H9 (cell line): ENCODE results near the gene UBE2L3. TPM values are rescaled to one million over a fixed set of nuclear protein-coding genes. Genes with fewer than 3 reads are reported as not detected.

ENCODE experiments used
- DNase-seq: peaks from one replicate; pipeline ENCODE4 v3.0.0-alpha.2; 2017
- H2AFZ ChIP-seq: one replicate; pipeline ENCODE4 v1.6.1; 2013; ENCODE audit warnings: mild to moderate bottlenecking, low read length, control low read depth, moderate library complexity
- H2AK5ac ChIP-seq: 2 replicates; pipeline ENCODE4 v1.6.1; 2013; ENCODE audit warnings: low read length, control low read depth, mixed read lengths; ENCODE audit not compliant: insufficient read length
- H2BK120ac ChIP-seq: one replicate; pipeline ENCODE4 v1.6.1; 2013; ENCODE audit warnings: low read depth, mild to moderate bottlenecking, low read length, control low read depth, inconsistent platforms; ENCODE audit not compliant: poor library complexity, severe bottlenecking
- H2BK12ac ChIP-seq: 2 replicates; pipeline ENCODE4 v1.6.1; 2013; ENCODE audit warnings: low read length, control low read depth, mixed read lengths, low read depth; ENCODE audit not compliant: insufficient read length
- H2BK15ac ChIP-seq: 2 replicates; pipeline ENCODE4 v1.6.1; 2013; ENCODE audit warnings: low read depth, low read length, control low read depth
- H2BK20ac ChIP-seq: one replicate; pipeline ENCODE4 v1.6.1; 2013; ENCODE audit warnings: low read depth, mild to moderate bottlenecking, low read length, control low read depth, inconsistent platforms; ENCODE audit not compliant: poor library complexity, severe bottlenecking
- H2BK5ac ChIP-seq: 2 replicates; pipeline ENCODE4 v1.6.1; 2013; ENCODE audit warnings: low read length, control low read depth, mixed read lengths; ENCODE audit not compliant: insufficient read length
- H3K14ac ChIP-seq: 2 replicates; pipeline ENCODE4 v1.6.1; 2013; ENCODE audit warnings: low read length, control low read depth; ENCODE audit not compliant: insufficient read depth
- H3K18ac ChIP-seq: 2 replicates; pipeline ENCODE4 v1.6.1; 2013; ENCODE audit warnings: low read depth, mild to moderate bottlenecking, mixed read lengths, low read length, control low read depth; ENCODE audit not compliant: insufficient read length
- H3K23ac ChIP-seq: 2 replicates; pipeline ENCODE4 v1.6.1; 2013; ENCODE audit warnings: low read length, control low read depth, mixed read lengths, low read depth; ENCODE audit not compliant: insufficient read length
- H3K23me2 ChIP-seq: 2 replicates; pipeline ENCODE4 v1.6.1; 2013; ENCODE audit warnings: low read depth, mild to moderate bottlenecking, mixed read lengths, low read length, control low read depth; ENCODE audit not compliant: insufficient read length, poor library complexity, severe bottlenecking
- H3K27ac ChIP-seq: 2 replicates; pipeline ENCODE4 v1.5.1; 2013; ENCODE audit warnings: low read length, control low read depth, mixed read lengths, low read depth; ENCODE audit not compliant: insufficient read length
- H3K27me3 ChIP-seq: 2 replicates; pipeline ENCODE4 v1.6.1; 2013; ENCODE audit warnings: low read length, control low read depth, inconsistent platforms; ENCODE audit not compliant: insufficient read depth
- H3K4ac ChIP-seq: 2 replicates; pipeline ENCODE4 v1.6.1; 2013; ENCODE audit warnings: low read depth, mild to moderate bottlenecking, control low read depth, inconsistent platforms, low read length, moderate library complexity
- H3K4me1 ChIP-seq: 2 replicates; pipeline ENCODE4 v1.6.1; 2013; ENCODE audit warnings: low read length, control low read depth, inconsistent platforms; ENCODE audit not compliant: insufficient read depth
- H3K4me2 ChIP-seq: 2 replicates; pipeline ENCODE4 v1.6.1; 2013; ENCODE audit warnings: low read length, control low read depth, mixed read lengths; ENCODE audit not compliant: insufficient read length, insufficient read depth
- H3K56ac ChIP-seq: 2 replicates; pipeline ENCODE4 v1.6.1; 2013; ENCODE audit warnings: low read depth, mild to moderate bottlenecking, mixed read lengths, low read length, control low read depth; ENCODE audit not compliant: insufficient read length
- H3K79me1 ChIP-seq: 2 replicates; pipeline ENCODE4 v1.6.1; 2013; ENCODE audit warnings: low read depth, mild to moderate bottlenecking, moderate library complexity, low read length, control low read depth, inconsistent platforms; ENCODE audit not compliant: insufficient read depth, poor library complexity, severe bottlenecking
- H3K79me2 ChIP-seq: 2 replicates; pipeline ENCODE4 v1.6.1; 2013; ENCODE audit warnings: low read length, control low read depth, inconsistent platforms; ENCODE audit not compliant: insufficient read depth
- H3K9ac ChIP-seq: 2 replicates; pipeline ENCODE4 v1.6.1; 2013; ENCODE audit warnings: low read length, control low read depth, mixed read lengths; ENCODE audit not compliant: insufficient read length; ENCODE audit errors: extremely low read depth
- H3K9me3 ChIP-seq: one replicate; pipeline ENCODE4 v1.6.1; 2013; ENCODE audit warnings: low read depth, low read length, inconsistent platforms; ENCODE audit not compliant: control insufficient read depth
- H3T11ph ChIP-seq: one replicate; pipeline ENCODE4 v1.6.1; 2013; ENCODE audit warnings: mild to moderate bottlenecking, low read length, control low read depth, inconsistent platforms
- H4K20me1 ChIP-seq: one replicate; pipeline ENCODE4 v1.6.1; 2013; ENCODE audit not compliant: control insufficient read depth, insufficient read length, insufficient read depth
- H4K5ac ChIP-seq: 2 replicates; pipeline ENCODE4 v1.6.1; 2013; ENCODE audit warnings: low read depth, mild to moderate bottlenecking, mixed read lengths, low read length, control low read depth; ENCODE audit not compliant: insufficient read length
- H4K8ac ChIP-seq: replicated peaks from 2 replicates; pipeline ENCODE4 v1.6.1; 2013; ENCODE audit warnings: low read length, control low read depth, mixed read lengths, low read depth; ENCODE audit not compliant: insufficient read length
- H4K91ac ChIP-seq: 2 replicates; pipeline ENCODE4 v1.6.1; 2013; ENCODE audit warnings: low read depth, mild to moderate bottlenecking, moderate library complexity, mixed read lengths, low read length, control low read depth; ENCODE audit not compliant: insufficient read length
- H3K27ac Mint-ChIP-seq, 3 experiments: 2 replicates in 2 of 3; 3 replicates in 1 of 3; pipeline ENCODE4 v1.8.0; 2020 to 2021; ENCODE audit warnings: mixed read lengths in 3 of 3, mild to moderate bottlenecking in 1 of 3, moderate library complexity in 1 of 3
- H3K27me3 Mint-ChIP-seq: 2 replicates; pipeline ENCODE4 v1.8.0; 2021; ENCODE audit warnings: low read depth, mild to moderate bottlenecking, moderate library complexity, mixed read lengths
- H3K36me3 Mint-ChIP-seq, 3 experiments: 2 replicates in 2 of 3; 3 replicates in 1 of 3; pipeline ENCODE4 v1.8.0; 2020 to 2021; ENCODE audit warnings: low read depth in 3 of 3, mixed read lengths in 3 of 3; ENCODE audit not compliant: insufficient read depth in 1 of 3
- H3K4me1 Mint-ChIP-seq, 2 experiments: 2 replicates each; pipeline ENCODE4 v1.8.0; 2020; ENCODE audit warnings: mixed read lengths in 2 of 2
- H3K4me3 Mint-ChIP-seq, 2 experiments: 2 replicates in 1 of 2; 3 replicates in 1 of 2; pipeline ENCODE4 v1.8.0; 2020 to 2021; ENCODE audit warnings: mild to moderate bottlenecking in 2 of 2, mixed read lengths in 2 of 2, moderate library complexity in 1 of 2
- H3K9me3 Mint-ChIP-seq, 2 experiments: 2 replicates in 1 of 2; 3 replicates in 1 of 2; pipeline ENCODE4 v1.8.0; 2020; ENCODE audit warnings: mild to moderate bottlenecking in 2 of 2, mixed read lengths in 2 of 2, moderate library complexity in 1 of 2
- WGBS: extraction: QIAGEN DNeasy Blood & Tissue Kit; methylation state at CpG from one replicate; pipeline ENCODE4 v1.1.7; 2013; ENCODE audit warnings: missing lambda C conversion rate, low lambda C conversion rate, mixed read lengths; ENCODE audit not compliant: insufficient read length; ENCODE audit errors: extremely low coverage; 5-methylcytosine and 5-hydroxymethylcytosine counted together
- total RNA-seq: library from RNA; stranded (reverse); gene quantifications from 2 replicates; pipeline ENCODE4 v1.2.1, GENCODE V29; 2021
- TF ChIP-seq, protein P1 (sequence below): fragments of 200-600 bp; sonication (generic); conservative IDR thresholded peaks from 3 replicates; pipeline ENCODE4 v1.8.0; 2021; ENCODE audit warnings: antibody characterized with exemption, mild to moderate bottlenecking

The UBE2L3 gene
- total RNA-seq, 1 experiment from 2014 or later = 79.7 TPM

DNA sequence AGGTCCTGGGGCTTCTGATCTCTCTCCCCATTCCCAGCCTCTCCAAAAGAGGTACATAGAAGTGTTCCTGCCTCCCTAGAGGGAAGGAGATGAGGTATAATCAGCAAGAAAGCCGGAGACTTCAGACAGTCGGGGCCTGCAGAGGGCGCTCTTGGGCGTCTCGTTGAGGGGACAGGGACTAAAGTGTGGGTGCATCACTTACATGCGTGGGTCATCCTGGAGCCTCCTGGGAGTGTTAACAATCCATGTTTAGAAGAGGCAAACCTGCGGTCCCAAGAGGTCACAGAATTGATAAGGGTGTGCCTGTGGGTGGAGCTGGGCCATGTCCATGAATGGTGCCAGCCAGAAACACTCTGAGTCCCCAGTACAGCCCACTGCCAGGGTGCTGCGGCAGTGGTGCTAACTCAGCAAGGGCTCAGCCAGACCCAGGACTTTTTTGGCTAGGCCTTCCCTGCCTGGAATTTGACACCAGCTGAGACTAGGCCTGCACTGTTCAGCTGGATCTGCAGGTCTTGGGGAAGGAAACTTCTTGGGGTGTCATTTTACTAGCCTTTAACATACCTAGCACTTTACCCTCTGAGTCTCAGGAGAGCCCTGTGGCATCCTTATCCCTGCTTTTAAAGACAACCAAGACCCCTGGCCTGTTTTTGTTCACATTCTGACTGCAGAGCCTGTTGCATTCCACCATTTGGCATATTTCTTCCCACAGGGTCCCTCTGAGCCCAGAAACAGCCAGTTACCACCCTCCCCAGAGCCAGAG, 56.8 kb downstream of the UBE2L3 start:
- H2BK120ac ChIP-seq = no peak overlapping the region
- no peak overlapping the region for H2BK12ac ChIP-seq
- no peaks in the 10 kb centered on the region for H3K27me3 ChIP-seq
- H4K8ac ChIP-seq = no peak overlapping the region
- Mint-ChIP-seq H3K27me3 (no peaks in the 10 kb centered on the region; the same call in 1 of the 2 replicates), H3K36me3 (peaks cover 5 to 44% (median 33%) of the 10 kb centered on the region in 3 experiments), H3K4me1 (peaks cover 14% of the 10 kb centered on the region in 2 experiments), H3K4me3 (no peak overlapping the region), H3K27ac (peak overlapping the region; percentile 34 to 90 (median 48); a peak in 4 of 7 replicates), H3K9me3 (no peaks in the 10 kb centered on the region)
- H3K4me2 ChIP-seq = no peak overlapping the region
- DNase-seq = peak; percentile 72
- H3T11ph ChIP-seq = no peak overlapping the region
- H4K20me1 ChIP-seq = no peaks in the 10 kb centered on the region
- H3K4ac ChIP-seq = no peak overlapping the region
- H2AFZ ChIP-seq = no peak overlapping the region
- H3K9me3 ChIP-seq = no peaks in the 10 kb centered on the region
- H3K4me1 ChIP-seq = no peaks in the 10 kb centered on the region; the same call in 1 of the 2 replicates
- no peak overlapping the region for H4K91ac ChIP-seq
- H2BK20ac ChIP-seq = no peak overlapping the region
- no peak overlapping the region for H2BK15ac ChIP-seq
- H3K9ac ChIP-seq = no peak overlapping the region
- no CpG with 5 or more reads among the region's 8 CpGs for WGBS
- no peak overlapping the region for H3K23ac ChIP-seq
- H2AK5ac ChIP-seq = no peak overlapping the region
- peaks cover 3% of the 10 kb centered on the region for H3K23me2 ChIP-seq
- TF ChIP-seq, protein P1, sequence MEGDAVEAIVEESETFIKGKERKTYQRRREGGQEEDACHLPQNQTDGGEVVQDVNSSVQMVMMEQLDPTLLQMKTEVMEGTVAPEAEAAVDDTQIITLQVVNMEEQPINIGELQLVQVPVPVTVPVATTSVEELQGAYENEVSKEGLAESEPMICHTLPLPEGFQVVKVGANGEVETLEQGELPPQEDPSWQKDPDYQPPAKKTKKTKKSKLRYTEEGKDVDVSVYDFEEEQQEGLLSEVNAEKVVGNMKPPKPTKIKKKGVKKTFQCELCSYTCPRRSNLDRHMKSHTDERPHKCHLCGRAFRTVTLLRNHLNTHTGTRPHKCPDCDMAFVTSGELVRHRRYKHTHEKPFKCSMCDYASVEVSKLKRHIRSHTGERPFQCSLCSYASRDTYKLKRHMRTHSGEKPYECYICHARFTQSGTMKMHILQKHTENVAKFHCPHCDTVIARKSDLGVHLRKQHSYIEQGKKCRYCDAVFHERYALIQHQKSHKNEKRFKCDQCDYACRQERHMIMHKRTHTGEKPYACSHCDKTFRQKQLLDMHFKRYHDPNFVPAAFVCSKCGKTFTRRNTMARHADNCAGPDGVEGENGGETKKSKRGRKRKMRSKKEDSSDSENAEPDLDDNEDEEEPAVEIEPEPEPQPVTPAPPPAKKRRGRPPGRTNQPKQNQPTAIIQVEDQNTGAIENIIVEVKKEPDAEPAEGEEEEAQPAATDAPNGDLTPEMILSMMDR = peak; percentile 86
- H3K79me1 ChIP-seq = peaks cover 2% of the 10 kb centered on the region
- H3K18ac ChIP-seq = no peak overlapping the region
- no peak overlapping the region for H4K5ac ChIP-seq
- no peak overlapping the region for H2BK5ac ChIP-seq
- H3K56ac ChIP-seq = no peak overlapping the region
- H3K27ac ChIP-seq = no peak overlapping the region
- H3K79me2 ChIP-seq = no peaks in the 10 kb centered on the region
- no peak overlapping the region for H3K14ac ChIP-seq
